VCaP (cell line): ENCODE data around the gene CEP85L.

Experiments
- H3K27ac ChIP-seq: fragments of 450-650 bp; 2 replicates; pipeline ENCODE4 v1.5.1; 2017
- CTCF ChIP-seq: fragments of 450-650 bp; conservative IDR thresholded peaks from 2 replicates; pipeline ENCODE4 v1.5.1; 2017; ENCODE audit warnings: mild to moderate bottlenecking, moderate library complexity

The CEP85L gene

GRCh38 chr6:118505656-118506055, 145.7 kb downstream of the CEP85L start:
- no peak overlapping the region for H3K27ac ChIP-seq
- TF ChIP-seq CTCF: no peak

GRCh38 chr6:118504611-118505010, 146.8 kb downstream of the CEP85L start:
- H3K27ac ChIP-seq: no peak overlapping the region
- no peak for TF ChIP-seq CTCF

GRCh38 chr6:118502169-118502568, 149.2 kb downstream of the CEP85L start:
- no peak overlapping the region for H3K27ac ChIP-seq
- TF ChIP-seq CTCF: no peak

- no peak for TF ChIP-seq CTCF
Measured at GRCh38 chr6:118501765-118502164, 149.6 kb downstream of the CEP85L start.

GRCh38 chr6:118501099-118501498, 150.3 kb downstream of the CEP85L start:
- H3K27ac ChIP-seq: no peak overlapping the region
- TF ChIP-seq CTCF: no peak

More at GRCh38 chr6:118501765-118502164, 149.6 kb downstream of the CEP85L start:
- H3K27ac ChIP-seq: no peak overlapping the region

- H3K27ac ChIP-seq: no peak overlapping the region
- no peak for TF ChIP-seq CTCF
Measured at GRCh38 chr6:118500130-118501015, 151.0 kb downstream of the CEP85L start.

GRCh38 chr6:118495485-118496280, 155.7 kb downstream of the CEP85L start:
- H3K27ac ChIP-seq: no peak overlapping the region
- TF ChIP-seq CTCF: no peak
